HG03060 (cell line): ENCODE results near the gene CCDC47.

Experiments
- ATAC-seq: cut with Tn5 transposase; IDR thresholded peaks from one replicate; pipeline ENCODE4 v1.9.1; 2021; ENCODE audit warnings: low read depth, moderate number of reproducible peaks; ENCODE audit not compliant: unreplicated experiment

Gene CCDC47

GRCh38 chr17:63699638-63700527 lies 73.5 kb downstream of the CCDC47 start, which contains the start of gene LIMD2:
Gene LIMD2 (minus strand): TSS chr17:63700125. CDS start chr17:63699298, 827 bp downstream.
- ATAC-seq: no peak

GRCh38 chr17:63698886-63699637 lies 74.3 kb downstream of the CCDC47 start:
- no peak for ATAC-seq

- ATAC-seq: no peak
These were observed 75.0 kb downstream of the CCDC47 start for GRCh38 chr17:63698381-63698885.

GRCh38 chr17:63697341-63698286 lies 75.8 kb downstream of the CCDC47 start:
- no peak for ATAC-seq

- no peak for ATAC-seq
These were observed 76.9 kb downstream of the CCDC47 start for GRCh38 chr17:63696381-63696961.

GRCh38 chr17:63695889-63696288 lies 77.5 kb downstream of the CCDC47 start:
- ATAC-seq: no peak
